Measurements from ENCODE around the gene MED10.

The MED10 gene

DNA sequence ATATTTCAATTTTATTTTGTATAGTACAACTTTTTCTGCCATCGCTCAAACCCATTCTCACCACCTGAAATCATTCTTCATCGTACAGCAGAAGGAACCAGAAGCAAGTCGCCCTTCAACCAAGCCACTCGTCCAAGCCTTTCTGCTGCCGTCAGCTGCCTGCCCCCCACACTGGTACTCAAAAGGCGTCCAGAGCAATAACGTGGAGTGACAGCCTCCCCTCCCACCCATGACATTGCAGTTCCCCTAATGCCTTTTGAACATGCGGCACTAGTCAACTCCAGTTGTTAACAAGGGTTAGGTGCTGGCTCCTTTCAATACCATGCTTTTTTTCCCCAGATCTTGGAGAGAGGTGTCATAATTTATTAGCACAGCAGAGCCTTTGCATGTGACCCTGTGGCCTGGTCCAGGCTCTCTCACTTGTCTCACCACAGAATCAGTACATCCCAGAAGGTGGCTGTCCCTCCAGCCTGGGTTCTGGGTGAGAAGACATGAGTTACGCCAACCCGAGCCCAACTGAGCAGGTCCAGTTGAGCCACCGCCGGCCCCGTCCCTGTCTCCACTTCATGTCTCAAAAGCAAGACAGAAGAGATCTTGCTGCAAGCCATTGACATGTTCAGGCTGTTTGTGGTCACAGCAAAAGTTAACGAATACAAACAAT, 20.4 kb upstream of the MED10 start:
- no peak for DNase-seq

- no peak for DNase-seq
These were observed 19.4 kb upstream of the MED10 start for GRCh38 chr5:6397536-6398269.

DNA sequence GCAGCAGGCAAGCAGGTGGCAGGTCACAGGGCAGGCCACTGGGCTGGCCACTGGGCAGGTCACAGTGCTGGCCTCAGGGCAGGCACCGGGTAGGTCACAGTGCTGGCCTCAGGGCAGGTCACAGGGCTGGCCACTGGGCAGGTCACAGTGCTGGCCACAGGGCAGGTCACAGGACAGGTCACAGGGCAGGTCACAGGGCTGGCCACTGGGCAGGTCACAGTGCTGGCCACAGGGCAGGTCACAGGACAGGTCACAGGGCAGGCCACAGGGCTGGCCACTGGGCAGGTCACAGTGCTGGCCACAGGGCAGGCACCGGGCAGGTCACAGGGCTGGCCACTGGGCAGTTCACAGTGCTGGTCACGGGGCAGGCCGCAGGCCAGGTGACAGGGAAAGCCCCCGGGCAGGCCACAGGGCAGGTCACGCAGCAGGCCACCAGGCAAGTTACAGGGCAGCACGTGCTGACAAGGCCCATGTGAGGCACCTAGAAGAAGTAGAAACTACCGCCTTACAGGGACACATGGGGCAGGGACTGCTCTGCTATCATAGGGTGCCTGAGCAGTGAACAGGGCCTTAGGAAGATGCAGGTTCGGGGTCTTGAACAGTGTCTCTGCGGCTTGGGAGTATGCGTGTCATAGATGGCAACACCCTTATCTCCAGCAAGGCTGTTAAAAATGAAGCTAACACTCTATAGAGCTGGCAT, 18.6 kb upstream of the MED10 start:
- no peak for DNase-seq

DNA sequence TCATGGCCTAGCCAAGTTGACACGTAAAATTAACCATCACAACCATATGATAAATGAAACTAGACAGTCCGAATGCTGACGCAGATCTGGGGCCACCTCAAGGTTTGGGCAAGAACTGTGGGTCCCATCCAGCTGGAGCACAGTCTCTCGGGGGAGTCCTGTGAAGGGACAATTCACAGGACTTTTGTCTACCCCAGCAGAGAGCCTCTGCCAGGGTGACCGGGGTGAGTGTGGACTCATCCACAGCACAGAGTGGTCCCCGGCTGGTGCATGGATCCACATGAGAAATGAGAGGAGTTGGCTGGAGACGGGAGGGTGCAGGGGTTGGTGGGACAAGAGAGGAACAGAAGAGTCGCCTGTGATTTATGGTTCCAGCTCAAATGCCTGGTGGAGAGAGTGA, 17.7 kb upstream of the MED10 start:
- no peak for DNase-seq

GRCh38 chr5:6395621-6396020, 17.3 kb upstream of the MED10 start:
- DNase-seq: no peak

GRCh38 chr5:6395102-6395445, 16.7 kb upstream of the MED10 start:
- no peak for DNase-seq

DNA sequence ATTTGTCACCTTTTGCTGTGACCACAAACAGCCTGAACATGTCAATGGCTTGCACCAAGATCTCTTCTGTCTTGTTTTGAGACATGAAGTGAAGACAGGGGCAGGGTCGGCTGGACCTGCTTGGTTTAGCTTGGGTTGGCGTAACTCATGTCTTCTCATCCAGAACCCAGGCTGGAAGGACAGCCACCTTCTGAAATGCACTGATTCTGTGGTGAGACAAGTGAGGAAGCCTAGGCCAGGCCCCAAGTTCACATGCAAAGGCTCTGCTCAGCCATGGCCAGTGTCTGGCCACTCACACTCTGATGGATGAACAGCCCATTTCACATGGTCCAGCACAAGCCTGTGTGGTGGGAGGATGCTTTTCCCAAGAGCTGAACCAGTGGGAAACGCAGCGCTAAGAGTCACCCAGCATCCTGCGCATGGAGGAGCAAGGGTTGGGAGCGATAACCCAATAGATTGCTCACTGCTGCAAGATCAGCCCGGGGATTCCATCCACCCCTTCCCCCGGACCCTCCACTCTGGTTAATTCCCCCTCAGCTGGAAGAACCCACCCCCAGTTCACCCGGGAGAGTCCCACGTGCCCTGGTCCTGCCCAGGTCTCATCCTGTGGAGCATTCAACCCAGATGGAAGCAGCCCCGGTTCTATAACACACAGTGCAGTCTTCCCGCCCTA, 16.2 kb upstream of the MED10 start:
- no peak for DNase-seq

DNA sequence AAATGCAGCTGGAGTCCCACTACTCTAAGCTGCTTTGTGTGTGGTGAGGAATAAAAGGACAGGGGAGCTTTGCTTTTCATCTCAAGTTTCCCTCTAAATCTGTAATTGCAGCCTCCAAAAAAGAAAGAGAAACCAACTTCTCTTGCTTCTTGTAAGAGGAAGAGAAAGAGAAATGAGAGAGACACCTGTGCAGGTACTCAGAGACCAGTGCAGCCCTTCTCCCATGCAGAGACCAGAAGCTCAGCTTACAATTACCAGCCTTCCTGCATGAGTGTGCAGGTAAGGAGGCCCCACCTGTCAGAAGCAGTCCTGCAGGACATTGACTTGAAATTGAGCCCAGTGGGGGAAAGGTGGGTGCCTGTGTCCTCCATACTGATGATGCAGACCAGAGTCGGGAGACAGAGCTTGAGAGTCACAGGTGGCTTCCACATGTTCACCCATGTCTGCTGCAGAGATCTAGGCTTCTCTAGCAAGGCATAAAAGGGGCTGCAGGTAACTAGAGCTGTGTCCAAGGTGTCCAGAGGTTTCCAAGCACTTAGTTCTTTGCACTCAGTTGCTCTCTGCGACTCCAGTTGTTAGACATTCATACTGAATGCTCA, 15.3 kb upstream of the MED10 start:
- DNase-seq: no peak

DNA sequence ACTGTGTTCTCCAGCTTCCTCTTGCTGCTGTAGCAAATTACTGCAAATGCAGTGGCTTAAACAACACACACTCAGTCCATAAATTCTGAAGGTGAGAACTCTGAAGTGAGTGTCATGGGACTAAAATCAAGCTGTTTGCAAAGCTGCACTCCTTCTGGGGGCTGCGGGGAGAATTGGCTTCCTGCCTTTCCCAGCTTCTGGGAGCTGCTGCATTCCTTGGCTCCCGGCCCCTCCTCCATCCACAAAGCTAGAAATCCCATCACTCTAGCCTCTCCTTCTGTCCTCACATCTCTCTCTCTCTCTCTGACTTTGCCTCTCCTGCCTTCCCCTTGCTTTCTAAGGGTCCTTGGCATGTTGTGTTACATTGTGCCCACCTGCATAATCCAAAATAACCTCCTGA, 14.2 kb upstream of the MED10 start:
- no peak for DNase-seq

DNA sequence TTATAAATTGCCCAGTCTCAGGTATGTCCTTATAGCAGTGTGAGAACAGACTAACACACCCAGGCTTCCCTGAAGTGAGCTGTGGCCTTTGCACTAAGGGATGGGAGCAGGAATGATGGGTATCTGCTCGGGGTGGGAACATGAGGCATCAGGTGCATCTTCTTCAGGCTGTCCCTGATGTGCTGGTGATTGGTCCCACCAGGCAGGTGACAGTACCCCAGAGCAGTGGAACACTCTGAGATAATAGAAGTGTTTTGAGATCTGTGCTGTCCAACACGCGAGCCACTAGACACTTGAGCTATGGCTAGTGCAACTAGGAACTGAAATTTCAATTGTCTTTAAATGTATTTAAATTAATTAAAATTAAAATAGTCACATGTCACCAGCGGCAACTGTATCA, 12.8 kb upstream of the MED10 start:
- DNase-seq: no peak

DNA sequence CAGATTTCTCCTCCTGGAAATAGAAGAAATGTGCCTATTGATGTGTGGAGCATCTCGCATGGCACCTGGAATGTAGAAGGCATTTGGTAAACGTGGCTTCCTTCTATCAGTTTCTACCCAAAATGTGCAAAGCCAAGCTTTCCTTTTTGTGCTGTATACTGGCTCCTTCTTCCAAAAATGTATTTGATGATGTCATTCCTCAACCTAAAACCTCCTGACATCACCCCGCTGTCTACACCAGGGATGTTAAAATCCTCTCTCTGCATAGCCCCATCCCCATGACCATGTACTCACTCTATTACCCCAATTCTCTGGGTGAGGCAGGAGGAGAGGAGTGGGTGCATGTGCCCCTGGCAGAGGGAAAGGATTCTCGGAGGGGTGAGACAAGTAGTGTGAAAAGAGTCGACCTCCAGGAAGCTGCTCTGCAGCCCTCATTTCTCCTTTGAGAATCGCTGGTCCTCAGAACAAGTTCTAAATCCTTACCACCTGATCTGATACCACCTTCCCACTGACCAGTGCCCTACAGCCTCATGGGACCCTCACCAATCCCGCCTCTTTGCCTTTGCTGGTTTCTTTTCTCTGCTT, 11.7 kb upstream of the MED10 start:
- no peak for DNase-seq

GRCh38 chr5:6389397-6389796, 11.1 kb upstream of the MED10 start:
- no peak for DNase-seq

DNA sequence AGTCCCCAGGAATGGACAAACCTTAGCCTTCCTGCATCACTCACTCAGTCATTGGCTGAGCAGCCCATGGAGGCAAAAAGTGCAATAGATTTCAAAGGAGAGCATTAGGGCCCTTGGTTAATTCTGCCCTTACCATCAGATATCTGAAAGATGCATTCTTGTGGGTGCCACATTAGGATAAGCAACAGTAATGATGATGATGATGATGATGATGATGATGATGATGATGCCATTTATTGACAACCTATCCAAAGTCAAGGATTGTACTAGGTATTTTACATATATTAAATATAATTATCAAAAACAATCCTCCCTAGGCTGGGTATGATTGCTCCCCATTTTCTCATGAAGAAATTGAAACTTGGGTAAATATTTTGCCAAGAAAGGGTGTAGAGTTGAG, 9.6 kb upstream of the MED10 start:
- no peak for DNase-seq

DNA sequence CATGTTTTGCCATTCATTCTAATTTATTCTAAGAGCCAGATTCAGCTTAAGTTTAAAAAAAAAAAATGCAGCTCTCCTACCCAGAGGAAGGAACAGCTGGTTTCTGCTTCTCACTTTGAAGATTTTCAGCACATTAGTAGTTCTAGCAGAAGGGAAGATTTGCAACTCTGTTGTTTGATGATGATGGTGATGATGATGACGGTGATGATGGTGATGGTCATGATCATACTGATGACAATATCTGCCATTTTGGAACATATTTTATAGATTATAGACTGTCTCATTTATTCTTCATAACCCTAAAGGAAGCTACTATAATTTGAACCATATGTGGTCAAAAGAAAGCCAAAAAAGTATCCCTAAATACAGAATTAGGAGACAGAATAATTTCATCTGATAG, 7.9 kb upstream of the MED10 start:
- DNase-seq: no peak

- no peak for DNase-seq
These were observed 6.5 kb upstream of the MED10 start for GRCh38 chr5:6384856-6385255.

DNA sequence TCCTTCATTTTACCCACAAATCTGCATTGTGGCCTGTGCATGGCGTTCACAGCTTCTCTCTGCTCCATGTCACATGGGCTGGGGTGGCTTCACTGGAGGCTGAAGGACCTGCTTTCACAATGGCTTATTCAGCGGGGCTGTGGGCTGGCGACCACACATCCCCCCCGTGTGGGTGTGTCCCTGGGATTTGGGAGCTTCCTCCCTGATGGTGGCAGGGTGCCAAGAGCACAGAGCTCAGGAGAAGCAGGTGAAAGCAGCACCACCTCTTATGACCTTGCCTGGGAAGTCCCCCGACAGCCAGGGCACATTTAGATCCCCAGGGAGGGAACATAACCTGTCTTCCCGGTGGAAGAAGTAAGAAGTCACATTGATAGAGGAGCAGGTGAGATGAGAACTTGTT, 5.0 kb upstream of the MED10 start:
- DNase-seq: no peak

DNA sequence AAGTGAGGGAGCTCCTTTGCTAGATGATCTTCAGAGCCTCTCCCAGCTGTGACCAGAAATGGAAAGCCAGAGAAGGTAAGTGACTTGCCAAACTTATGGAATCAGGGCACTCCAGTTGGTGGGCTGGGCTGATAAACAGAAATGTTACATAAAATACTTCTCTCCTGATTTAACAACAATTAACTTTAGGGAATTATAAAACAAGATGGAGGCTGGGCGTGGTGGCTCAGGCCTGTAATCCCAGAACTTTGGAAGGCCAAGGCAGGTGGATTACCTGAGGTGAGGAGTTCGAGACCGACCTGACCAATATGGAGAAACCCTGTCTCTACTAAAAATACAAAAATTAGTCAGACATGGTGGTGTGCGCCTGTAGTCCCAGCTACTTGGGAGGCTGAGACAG, 899 bp upstream of the MED10 start:
- DNase-seq: no peak

- DNase-seq: no peak
These were observed 388 bp upstream of the MED10 start for GRCh38 chr5:6378766-6379103.

- DNase-seq: no peak
These were observed 804 bp downstream of the MED10 start for GRCh38 chr5:6377582-6377904.

DNA sequence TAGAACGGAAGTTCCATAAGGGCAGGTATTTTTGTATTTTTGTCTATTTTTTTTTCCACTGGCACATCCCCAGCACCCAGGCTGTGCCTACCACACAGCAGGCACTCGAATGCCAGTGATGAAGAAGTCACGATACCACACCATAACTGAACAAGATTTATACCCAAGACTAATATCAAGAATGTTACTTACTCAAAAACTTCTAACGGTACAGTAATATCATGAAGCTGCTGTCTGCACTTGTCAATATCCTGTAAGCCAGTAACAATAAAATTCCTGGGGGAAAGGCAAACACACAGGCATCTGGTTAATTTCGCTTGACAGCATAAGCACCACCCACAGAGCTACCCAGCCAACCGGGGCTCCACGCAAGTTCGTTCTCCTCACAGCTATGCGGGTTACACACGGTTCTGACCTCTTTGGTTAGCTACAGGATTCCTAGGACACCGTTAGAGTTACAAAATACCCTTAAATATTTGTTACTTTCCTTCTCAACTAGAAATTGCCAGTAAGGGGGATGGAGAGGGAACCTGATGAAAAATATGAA, 1.3 kb downstream of the MED10 start:
- no peak for DNase-seq

GRCh38 chr5:6373081-6373846, 5.1 kb downstream of the MED10 start:
- no peak for DNase-seq

All from stimulated activated CD4-positive, alpha-beta T cell treated with anti-CD3 and anti-CD28 coated beads, Interleukin-12 subunit alpha, Interleukin-12 subunit beta, amount 100 ng/mL, for 4 hours (primary cell).